GM21447 (cell line): ENCODE results near the gene TMEM181.
"Not testable (repeated sequence)": the region's sequence is repeated elsewhere in the genome, so short reads cannot be mapped to it uniquely, and the experiment has no call there.

Source experiments
- ATAC-seq: cut with Tn5 transposase; IDR thresholded peaks from one replicate; pipeline ENCODE4 v1.9.1; 2021; ENCODE audit not compliant: unreplicated experiment

Gene TMEM181

DNA sequence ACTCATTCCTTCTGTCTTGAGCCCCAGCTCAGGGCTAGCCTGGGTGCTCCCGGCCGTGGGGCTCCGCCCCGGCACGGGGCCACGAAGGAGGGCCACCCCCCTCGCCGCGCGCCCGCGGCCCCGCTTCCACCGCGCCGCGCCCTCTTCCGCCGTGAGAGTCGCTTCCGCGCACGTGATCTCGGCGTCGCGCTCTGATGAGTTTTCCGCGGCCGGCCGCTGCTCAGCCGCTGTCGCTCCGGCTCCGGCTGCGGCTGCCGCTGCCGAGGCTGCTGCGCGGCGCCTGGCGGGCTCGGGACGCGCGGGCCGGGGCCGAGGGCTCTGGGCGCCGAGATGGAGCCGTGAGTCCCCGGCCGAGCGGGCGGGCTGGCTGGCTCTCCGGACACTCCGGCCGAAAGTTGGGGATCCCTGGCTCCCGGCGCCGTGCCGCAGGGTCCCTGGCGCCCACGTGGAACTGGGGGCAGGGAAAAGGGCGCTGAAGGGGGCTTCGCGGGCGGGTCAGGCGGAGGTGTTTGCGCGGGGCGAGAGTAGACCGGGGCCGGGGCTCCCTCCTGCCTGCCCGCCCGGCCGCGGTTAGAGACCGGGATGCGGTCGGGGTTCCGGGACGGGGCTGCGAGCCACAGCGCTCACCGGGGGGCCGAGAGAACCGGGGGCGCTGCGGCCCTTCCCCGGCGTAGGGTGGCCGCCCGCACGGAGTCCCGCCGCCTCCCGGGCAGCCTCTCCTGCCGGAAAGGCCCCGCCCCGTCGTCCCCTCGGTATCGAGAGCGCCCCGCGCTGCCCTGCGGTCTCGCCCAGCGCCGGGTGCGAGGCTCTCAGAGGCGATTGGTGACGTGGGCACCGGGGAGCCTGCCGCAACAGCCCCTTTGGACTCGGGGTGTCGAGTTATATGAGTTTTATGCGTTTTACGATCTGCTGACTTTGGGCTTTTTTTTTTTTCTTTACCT is at the start of gene TMEM181:
TSS of gene TMEM181 (plus strand) at position 197 of the 941 bp plus-strand sequence. CDS start at position 331, 134 bp downstream.
- peak; percentile 88 for ATAC-seq

DNA sequence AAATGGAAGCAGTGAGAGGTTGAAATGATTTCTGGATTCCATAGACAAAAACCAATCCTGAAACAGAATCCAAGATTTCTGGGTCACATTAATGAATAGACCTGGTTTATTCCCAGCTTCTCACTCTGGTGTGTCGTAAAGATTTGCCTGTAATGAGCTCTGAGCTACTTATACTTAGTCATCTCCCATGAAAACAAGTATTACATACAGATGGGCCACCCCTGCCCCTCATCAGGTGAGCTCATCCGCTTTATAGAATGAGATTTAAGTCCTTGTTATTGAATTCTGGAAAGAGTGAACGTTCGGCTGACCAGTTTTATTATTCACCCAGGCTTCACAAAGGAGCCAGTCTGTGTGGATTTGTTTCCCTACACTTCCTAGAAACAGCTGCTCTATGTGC is 47.1 kb upstream of the TMEM181 start:
- ATAC-seq = no peak

DNA sequence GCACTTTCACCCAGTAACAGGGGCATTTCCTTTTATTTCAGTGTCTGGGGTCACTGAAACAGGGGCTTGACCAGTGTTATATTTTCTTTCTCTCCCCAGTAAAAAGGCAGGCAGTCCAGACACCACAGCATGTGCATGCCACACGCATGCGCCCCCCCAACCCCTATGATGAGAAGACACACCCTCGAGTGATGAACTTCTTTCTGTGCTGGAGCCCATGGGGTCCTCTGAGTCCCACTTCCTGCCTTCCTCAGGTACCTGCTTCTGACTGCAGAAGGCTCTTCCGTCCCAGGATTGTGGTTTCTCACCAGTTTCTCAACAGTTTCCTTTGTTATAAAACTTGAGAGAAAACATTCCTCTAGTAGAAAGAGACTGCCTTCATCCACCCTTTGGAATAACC is 45.7 kb upstream of the TMEM181 start:
- no peak for ATAC-seq

DNA sequence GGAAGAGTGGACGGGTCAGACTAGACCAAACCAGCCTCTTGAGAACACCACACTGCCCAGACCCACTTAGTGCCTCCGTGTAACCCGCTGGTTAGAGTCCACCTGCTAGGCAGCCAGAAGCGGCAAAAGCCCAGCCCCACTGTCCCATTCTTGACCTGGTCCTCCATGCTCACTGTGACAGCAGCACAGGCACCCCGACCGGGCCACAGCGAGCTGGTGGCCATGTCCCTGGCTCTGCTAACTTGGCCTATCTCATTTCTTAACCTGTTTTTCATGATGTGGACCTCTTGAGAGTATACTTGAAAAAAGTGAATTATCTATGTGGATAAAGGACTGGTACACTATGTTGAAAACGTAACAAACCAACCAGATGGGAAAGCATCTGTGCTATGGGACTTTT is 44.9 kb upstream of the TMEM181 start:
- no peak for ATAC-seq

DNA sequence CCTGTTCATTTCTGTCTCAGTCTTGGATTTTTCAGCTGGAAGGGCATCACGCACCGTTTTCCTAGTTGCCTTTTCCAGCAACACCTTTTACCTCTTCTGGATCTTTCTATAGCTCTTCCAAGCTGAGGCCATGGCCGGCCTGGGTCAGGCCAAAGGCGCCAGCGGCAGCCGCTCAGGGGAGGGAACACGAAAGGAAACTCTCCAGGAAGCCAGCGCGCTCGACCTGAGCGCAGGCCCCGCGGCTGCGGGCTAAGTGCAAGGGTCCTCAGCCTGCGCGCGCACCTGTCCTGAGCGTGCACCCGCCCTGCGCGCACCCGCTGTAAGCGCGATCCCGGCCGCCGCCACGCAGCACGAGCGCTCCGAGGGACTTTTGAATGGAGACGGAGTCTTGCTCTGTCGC is 43.8 kb upstream of the TMEM181 start:
- ATAC-seq = no peak

DNA sequence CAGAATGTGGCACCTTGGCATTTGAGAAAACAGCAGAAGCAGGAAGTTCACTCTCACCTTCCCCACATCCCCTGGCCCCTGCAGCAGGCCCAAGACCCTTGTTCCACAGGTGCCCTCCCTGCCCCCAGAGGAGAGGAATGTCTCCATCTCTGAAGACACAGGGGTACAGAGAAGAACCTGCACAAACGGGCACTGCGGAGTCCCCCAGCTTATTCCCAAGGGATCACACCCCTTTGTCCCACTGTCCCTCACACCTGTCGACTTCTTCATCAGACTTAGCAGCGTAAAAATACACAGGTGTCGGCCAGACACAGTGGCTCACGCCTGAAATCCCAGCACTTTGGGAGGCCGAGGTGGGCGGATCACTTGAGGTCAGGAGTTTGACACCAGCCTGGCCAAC is 42.9 kb upstream of the TMEM181 start:
- ATAC-seq = no peak

DNA sequence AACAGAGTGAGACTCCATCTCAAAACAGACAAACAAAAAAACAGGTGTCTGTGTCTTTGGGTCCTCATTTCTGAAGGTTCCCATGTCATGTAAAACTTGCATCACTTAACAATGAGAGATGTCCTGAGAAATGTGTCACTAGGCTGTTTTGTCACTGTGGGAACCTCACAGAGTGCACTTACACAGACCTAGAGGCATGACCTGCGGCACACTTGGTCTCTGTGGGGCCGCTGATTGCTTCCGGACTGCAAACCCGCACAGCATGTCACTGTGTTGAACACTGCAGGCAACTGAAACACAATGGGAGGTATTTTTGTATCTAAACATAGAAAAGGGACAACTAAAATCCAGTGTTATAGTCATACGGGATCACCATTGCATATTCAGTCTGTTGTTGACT is 42.3 kb upstream of the TMEM181 start:
- peak; percentile 61 for ATAC-seq

DNA sequence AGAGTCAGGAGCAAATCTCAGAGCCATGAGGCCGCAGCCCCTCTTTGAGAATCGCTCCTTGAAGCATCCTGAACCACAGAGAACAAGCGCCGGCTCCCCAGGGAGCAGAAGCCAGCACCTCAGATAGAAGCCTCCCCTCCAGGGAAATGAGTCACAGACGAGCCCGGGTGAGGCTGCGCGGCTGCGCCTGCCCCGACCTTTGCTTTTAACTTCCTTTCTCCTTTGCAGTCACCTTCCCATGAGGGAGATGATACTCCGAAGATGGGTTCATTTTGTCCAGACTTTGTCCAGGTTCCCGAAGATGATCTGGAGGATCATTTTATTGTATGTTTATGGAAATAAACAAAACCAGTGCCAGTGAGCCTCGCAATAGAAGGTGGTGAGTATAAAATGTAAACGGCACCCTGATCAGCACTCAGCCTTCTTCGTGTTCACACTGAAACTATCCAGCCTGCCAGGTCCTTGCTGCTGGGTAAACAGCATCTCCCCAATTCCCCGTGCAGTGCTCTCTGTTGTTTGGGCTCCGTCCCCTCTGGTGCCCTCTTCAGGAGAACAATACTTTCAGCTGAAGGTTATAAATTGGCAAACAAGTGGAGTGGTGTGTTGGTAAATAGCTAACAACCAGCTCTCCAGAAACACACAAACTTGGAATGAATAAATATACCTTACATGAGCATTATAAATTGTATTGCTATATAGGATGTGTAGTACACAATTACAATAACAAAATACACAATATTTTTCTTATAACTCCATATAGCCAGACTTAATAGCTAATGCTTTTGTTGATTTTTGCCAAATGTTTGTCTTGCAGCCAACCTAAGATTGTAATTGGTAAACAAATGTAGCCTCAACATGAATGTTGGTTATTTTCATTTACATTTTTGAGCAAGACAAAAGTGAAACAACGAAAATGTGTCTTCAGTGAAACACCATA is 41.4 kb upstream of the TMEM181 start:
- peak; percentile 83 for ATAC-seq

DNA sequence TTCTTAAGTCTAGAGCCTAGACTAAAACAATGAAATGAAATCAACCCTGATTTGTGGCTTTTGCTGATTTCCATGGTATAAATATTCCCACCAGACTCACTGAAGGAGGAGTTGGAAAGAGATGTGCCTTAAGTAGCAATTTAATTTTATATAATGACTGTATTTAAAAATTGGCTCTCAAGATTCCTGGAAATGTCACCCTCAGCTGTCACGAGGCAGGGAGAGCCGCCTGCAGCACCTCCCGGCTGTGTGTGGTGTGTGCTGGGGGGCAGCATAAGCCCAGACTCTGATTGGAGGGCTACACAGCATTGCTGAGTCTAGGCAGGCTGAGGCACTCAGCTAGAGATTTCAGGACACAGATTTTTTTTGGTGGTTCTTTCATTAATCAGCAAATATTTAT is 40.6 kb upstream of the TMEM181 start:
- no peak for ATAC-seq

DNA sequence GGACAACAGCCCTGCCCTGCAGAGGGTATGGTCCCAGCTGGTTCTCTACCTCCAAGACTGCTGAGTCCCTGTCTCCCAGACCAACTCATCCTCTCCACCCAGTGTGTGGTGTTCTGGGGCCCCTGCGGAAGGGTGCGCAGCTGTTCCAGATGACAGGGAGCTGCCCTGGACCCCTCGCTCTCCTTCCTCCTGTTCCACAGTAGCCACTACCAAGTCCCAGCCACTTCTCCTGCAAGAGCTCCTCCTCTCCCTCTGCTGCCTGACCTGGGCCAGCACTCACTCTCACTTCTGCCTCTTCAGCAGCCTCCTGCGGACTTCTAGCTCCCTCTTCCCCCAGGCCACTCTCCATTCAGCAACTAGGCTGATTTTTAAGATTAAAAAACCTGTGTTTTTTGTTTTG is 40.1 kb upstream of the TMEM181 start:
- ATAC-seq = no peak

DNA sequence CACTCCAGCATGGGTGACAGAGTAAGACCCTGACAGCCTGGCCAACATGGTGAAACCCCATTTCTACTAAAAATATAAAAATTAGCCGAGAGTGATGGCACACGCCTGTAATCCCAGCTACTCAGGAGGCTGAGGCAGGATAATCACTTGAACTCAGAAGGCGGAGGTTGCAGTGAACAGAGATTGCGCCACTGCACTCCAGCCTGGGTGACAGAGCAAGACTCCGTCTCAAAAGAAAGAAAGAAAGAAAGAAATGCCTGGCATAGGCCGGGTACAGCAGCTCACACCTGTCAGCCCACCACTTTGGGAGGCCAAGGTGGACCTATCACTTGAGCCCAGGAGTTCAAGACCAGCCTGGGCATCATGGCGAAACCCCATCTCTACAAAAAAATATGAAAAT is 38.9 kb upstream of the TMEM181 start:
- ATAC-seq = not testable (repeated sequence)

DNA sequence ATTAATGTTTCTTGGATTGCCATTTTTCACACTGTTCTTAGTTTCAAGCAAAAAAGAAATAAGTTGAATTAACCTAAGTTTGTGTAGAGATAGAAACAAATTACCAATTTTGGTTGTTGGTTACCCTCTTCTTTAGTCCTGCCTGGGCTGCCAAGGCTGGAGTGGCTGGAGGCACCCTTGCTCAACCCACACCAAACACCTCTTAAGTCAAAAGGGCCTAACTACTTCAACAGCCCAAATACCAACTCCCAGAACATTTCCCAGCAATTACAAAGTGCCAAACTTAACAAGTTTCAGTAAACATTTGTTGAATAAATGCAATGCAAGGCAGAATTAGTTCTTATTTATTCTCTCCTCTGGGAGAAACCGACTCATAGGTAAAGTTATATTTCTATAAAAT is 38.1 kb upstream of the TMEM181 start:
- ATAC-seq = no peak

DNA sequence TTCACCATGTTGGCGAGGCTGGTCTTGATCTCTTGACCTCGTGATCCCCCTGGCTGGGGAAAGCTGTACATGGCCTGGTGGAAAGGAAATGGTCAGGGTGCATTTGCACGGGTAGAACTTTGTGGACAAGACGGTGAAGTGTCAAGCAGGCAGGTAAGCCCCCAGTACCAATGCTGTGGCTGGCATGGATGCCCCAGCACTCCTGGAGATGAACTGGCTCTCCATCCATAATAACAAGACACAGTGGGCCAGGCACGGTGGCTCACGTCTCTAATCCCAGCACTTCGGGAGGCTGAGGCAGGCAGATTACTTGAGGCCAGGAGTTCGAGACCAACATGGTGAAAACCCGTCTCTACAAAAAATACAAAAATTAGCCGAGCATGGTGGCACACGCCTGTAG is 37.3 kb upstream of the TMEM181 start:
- no peak for ATAC-seq

GRCh38 chr6:158524311-158524710 is 35.6 kb upstream of the TMEM181 start:
- ATAC-seq = no peak

- ATAC-seq = not testable (repeated sequence)
Measured at GRCh38 chr6:158527858-158528257, 32.0 kb upstream of the TMEM181 start.

DNA sequence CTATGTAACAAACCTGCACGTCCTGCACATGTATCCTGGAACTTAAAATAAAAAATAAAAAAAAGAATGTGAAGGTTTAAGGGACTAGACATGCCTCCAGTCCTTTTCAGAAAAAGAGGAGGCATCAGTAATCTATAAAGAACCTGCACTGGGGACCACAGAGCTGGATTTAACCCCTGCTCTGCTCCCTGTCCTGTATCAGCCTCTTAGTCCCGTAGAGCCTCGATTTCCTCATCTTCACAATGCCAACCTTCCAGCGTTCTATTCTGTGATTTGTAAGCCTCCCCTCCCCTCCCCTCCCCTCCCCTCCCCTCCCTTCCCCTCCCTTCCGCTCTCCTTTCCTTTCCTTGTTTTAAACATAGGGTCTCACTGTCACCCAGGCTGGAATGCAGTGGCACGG is 31.1 kb upstream of the TMEM181 start:
- ATAC-seq = no peak

DNA sequence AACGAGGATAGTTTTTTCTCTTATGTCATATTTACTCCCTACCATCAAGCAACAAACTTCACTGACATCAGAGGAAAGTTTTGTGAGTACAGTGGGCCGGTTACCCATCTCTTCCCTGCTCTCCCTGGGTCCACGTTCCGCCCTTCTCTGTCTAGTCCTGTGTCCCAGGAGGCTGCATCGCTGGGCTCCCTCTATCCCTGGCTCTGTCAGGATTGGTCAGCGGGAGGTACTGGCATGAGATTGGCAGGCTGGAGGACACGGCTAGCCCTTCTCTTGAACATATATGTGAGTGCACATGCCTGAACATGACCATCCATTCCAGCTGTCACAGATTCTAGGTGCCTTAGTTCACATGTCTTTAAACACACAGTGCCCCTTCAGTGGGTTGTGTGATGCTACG is 30.3 kb upstream of the TMEM181 start:
- no peak for ATAC-seq

GRCh38 chr6:158531566-158531965 is 28.3 kb upstream of the TMEM181 start:
- ATAC-seq = no peak

GRCh38 chr6:158531970-158532369 is 27.9 kb upstream of the TMEM181 start:
- no peak for ATAC-seq

GRCh38 chr6:158536084-158536890 is 23.6 kb upstream of the TMEM181 start:
- ATAC-seq = no peak
